HK-2 (cell line): ENCODE measurements around the gene WDR73.
"Not testable (repeated sequence)": the region's sequence is repeated elsewhere in the genome, so short reads cannot be mapped to it uniquely, and the experiment has no call there.

Source experiments
- DNase-seq: peaks from one replicate; pipeline ENCODE4 v3.0.0-alpha.2; 2018; ENCODE audit not compliant: unreplicated experiment

The WDR73 gene

GRCh38 chr15:84658080-84658787 lies 4.2 kb upstream of the WDR73 start, which contains the start of gene NMB:
Gene NMB, minus strand, starts transcription at chr15:84658199. Its CDS starts 47 bp downstream, at chr15:84658152.
- no peak for DNase-seq

- no peak for DNase-seq
Measured at GRCh38 chr15:84657748-84658079, 3.6 kb upstream of the WDR73 start.

- no peak for DNase-seq
Measured at GRCh38 chr15:84656972-84657371, 2.9 kb upstream of the WDR73 start.

GRCh38 chr15:84654689-84655453 lies 788 bp upstream of the WDR73 start:
- DNase-seq = peak; percentile 64

GRCh38 chr15:84653584-84653909 lies 536 bp downstream of the WDR73 start:
- DNase-seq = no peak

- DNase-seq = no peak
Measured at GRCh38 chr15:84649706-84650105, 4.4 kb downstream of the WDR73 start.

- no peak for DNase-seq
Measured at GRCh38 chr15:84648539-84648938, 5.5 kb downstream of the WDR73 start.

- DNase-seq = no peak
Measured at GRCh38 chr15:84647726-84648125, 6.4 kb downstream of the WDR73 start.

GRCh38 chr15:84645997-84646396 lies 8.1 kb downstream of the WDR73 start:
- no peak for DNase-seq

GRCh38 chr15:84645496-84645895 lies 8.6 kb downstream of the WDR73 start:
- DNase-seq = no peak

- no peak for DNase-seq
Measured at GRCh38 chr15:84643838-84644237, 10.2 kb downstream of the WDR73 start.

GRCh38 chr15:84642640-84643039 lies 11.4 kb downstream of the WDR73 start:
- DNase-seq = not testable (repeated sequence)

GRCh38 chr15:84641871-84642270 lies 12.2 kb downstream of the WDR73 start:
- DNase-seq = not testable (repeated sequence)

- DNase-seq = no peak
Measured at GRCh38 chr15:84638103-84638502, 16.0 kb downstream of the WDR73 start.

- DNase-seq = no peak
Measured at GRCh38 chr15:84634228-84634837, 19.8 kb downstream of the WDR73 start.

GRCh38 chr15:84633311-84634227 lies 20.5 kb downstream of the WDR73 start:
- peak; percentile 54 for DNase-seq

- no peak for DNase-seq
Measured at GRCh38 chr15:84631706-84632272, 22.3 kb downstream of the WDR73 start.

- DNase-seq = no peak
Measured at GRCh38 chr15:84629033-84629432, 25.1 kb downstream of the WDR73 start.

GRCh38 chr15:84625123-84625522 lies 29.0 kb downstream of the WDR73 start:
- no peak for DNase-seq

- DNase-seq = no peak
Measured at GRCh38 chr15:84624359-84624758, 29.7 kb downstream of the WDR73 start.

GRCh38 chr15:84621358-84621979 lies 32.6 kb downstream of the WDR73 start:
- DNase-seq = no peak
